GM19468 (cell line): ENCODE measurements around the gene PLEKHA1.

Source experiments
- ATAC-seq: cut with Tn5 transposase; IDR thresholded peaks from one replicate; pipeline ENCODE4 v1.9.1; 2021; ENCODE audit warnings: mild to moderate bottlenecking, moderate library complexity, moderate number of reproducible peaks; ENCODE audit not compliant: unreplicated experiment; ENCODE audit errors: extremely low read depth

The PLEKHA1 gene

DNA sequence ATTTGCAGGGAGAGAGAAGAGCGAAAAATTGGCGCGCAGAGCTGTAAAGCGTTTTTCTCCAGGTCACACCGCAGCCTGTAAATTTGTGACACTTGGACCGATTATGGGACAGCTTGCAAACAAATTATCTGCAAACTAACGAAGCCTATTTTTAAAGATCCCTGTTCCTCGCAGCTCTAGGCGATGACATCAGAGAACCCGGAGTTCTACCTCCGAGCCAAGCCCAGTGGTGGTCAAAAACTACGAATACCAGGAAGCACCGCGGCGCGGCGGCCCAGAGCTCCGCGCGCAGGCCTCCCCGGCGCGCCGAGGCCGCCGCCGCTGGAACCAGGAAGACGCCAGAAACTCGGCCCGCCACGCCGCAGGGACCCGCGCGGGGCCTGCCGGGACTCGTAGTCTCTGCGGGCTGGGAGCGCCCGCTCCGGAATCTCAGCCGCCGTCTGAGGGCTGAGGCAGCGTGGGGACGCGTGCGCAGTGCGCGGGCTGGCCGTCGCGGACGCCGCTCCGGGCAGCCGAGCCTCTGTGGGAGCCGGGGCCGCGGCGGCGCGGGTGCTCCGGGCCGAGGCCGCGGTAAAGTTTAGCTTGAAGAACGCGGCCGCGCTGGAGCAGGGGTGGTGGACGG is at the start of gene PLEKHA1:
Gene PLEKHA1 (plus strand): TSS at position 472 of the 622 bp plus-strand sequence. CDS start 18,493 bp downstream, outside the sequence.
- ATAC-seq, result peak; percentile 82

DNA sequence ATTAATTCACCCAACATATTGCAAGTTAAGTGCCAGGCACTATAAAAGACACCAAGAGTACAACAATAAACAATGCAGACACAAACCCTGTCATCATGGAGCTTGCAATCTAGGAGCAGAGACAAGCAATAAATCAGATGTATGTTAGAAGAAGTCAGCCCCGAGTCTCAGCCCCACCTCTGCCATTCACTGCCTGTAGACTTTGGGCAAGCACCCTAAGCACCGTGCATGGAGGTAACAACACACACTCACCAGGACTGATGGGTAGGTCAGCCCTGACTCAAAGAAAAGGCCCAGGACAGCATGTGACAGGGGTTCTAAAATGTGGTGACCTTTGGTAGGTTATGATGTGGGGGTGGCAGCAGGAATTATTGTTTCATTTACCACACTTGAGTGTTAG is 49.3 kb upstream of the PLEKHA1 start:
- ATAC-seq, result no peak

DNA sequence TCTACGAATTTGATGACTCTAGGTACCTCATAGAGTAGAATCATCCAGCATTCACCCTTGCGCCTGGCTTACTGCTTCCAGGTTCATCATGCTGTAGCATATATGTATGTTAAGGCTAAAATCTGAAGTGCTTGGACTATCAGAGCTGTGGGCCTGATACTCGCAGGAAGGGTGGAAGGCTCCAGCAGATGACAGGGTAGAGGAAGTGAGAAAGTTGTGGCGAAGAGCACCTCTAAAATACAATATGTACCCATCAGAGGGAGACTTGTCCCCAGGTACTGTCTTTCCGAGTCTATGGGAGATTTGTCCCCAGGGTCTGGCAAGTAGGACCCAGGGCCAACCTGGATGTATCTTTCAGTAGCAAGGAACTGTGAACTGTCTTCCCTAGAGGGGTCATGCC is 48.1 kb upstream of the PLEKHA1 start:
- no peak for ATAC-seq

DNA sequence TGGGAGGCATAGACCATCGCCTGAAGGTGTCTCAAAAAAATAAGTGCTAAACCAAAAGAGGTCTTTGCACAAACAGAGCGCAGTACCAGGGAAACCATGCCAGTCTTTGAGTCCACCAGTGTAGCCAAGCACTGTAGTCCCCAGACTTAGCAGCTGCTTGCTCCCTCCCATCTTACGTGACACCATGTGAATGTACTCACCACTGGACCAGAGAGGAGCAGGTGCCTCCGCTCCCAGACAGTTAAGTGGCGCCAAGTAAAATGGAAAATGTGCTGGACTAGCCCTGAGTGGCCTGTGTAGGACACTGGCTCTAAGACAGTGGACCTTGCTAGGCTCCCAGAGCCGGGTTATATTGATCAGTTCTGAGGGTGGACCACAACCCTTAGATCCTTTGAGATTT is 47.7 kb upstream of the PLEKHA1 start:
- no peak for ATAC-seq

DNA sequence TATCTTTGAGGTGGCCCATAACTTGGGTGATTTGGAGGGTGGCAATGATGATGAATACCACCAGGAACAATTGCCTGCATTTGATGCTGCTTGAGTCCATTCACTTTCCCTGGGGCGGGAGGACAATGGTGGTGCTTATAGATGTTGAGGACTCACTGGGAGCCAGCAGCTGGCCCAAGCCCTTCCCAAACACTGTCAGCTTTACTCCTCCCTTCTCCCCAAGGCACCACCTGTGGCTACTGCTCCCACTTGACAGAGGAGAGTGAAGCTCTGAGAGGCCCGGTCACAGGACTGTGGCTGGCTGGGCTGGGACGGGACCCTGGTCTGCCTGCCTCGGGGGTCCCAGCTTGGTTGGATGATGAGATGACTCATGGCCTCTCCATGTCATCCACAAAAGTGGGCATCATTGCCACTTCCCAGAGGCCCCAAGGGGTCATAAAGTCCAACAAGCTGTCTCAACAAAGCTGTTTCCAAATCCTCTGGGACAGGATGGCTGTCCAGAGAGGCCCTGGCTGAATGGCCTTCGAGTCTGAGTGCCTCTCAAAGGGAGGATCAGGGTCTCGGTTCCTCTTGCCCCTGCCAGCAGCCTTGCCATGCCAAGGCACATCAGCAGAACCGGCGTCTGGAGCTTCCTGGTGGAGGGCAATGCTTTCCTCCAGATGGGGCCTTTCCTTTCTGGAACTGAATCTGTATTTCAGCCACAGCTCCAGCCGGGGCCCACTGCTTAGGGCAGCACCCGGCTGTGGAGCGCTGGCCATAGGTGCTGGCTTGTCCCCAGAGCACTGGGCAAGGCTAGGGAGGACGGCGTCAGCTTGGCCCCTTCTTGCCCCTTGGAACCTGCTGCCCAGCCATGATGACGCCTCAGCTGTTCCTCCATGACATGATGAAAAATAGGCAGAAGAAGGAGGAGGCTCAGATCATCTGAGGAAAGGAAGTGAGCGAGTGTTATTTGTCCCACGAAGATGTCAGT is 47.0 kb upstream of the PLEKHA1 start:
- ATAC-seq, result no peak

DNA sequence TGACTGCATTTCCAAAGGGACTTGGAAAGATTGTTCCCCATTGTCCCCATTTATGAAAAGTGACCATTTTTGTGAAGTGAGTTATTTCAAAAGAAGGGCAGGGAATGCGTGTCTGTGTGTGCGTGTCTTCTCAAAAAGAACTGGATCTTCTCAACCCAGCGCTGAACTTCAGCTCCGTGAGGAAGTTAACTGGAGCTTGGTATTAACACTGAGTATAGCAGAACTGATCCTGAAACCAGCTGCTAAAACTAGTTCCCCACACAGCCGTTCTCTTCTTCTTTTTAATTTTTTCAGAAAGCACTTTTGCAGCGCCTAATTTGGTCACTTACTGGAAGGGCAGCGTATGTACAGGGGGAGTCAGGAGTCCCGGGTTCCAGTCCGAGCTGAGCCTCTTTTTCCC is 45.8 kb upstream of the PLEKHA1 start:
- no peak for ATAC-seq

DNA sequence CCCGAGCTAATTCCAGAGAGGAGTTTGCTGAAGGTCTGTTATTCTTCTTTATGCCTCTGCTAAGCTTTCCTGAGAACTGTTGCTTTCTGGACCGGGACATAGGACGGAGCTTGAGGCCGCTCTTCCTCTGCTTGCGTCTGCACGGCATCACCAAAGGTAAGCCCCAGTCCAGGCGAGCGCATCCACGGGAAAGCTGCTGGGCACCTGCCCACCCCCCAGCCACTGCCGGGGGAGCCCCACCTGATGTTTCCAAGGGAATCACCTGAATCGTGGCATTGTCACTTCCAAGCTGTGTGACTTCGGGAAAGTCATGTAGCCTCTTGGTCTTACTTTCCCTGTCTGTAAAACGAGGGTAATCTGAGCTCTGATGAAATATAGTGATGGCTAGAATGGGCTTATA is 45.1 kb upstream of the PLEKHA1 start:
- no peak for ATAC-seq

DNA sequence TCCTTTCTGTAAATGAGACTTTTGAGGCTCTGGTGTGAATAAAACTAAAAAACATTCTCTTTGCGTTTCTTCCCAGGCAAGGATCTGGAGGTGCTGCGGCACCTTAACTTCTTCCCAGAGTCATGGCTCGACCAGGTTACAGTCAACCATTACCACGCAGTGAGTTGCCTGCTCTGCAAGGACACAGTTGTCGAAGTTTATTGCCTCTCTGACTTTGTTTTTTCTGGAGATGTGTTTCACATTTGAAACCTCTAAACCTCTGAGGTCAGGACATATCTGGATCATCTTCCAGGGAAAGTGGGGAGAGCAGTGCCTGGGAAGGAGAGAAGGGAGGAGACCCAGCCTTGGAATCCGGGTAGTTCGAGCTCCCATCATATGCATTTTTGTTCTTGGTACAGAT is 43.4 kb upstream of the PLEKHA1 start:
- ATAC-seq, result no peak

DNA sequence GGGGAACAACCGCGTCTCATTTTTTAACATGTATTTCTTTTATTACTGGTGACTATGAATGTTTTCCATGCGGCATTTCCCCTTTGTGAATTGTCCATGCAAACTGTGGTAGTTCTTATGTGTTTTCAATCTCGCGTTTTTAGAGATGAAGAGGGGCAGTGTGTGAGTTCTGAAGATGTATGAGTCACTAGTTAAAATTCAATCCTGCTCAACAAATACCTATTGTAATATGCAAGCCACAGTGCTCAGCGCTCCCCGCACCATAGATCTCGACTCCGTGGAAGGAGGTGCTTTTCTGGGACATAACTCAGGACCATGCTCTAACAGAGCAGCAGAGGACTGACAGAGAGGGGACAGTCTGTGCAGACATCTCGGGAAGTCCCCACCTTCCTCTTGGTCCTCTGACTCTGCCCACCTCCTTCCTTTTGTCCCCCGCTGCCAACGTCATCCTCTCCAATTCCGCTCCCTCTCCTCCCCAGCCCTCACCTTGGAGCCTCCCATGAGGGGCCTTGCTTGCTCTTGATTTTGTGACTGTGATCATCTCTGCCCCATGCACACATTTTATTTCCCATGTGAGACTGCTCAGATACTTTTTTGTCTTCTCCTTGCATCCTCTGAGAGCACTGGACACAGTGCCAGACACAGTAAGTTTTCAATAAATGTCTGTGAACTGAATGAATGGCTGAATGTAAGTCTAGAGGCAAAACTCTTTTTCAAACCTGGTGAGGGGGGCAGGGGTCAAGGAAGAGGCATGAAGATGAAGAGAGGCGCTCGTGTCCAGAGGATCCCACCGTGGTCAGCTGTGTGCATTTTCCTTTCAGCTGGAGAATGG is 42.7 kb upstream of the PLEKHA1 start:
- no peak for ATAC-seq

DNA sequence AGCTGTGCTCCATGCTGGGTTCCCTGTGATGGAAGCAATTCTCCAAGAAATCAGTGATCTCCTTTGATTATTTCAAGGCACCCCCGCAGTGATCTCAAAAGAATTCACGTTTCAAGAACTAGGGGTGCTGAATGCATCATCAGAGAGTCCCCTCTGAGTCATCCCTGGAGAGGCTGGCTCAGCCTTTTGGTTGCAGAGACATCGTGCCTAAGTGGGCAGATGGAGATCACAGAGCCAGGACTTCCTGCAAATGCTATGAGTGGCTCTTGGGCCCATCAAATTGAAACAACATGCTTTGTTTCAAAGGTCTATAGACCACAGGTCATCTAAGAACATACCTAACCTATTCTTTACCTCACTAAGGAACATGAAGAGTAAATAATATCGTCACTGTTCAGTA is 41.5 kb upstream of the PLEKHA1 start:
- ATAC-seq, result no peak

DNA sequence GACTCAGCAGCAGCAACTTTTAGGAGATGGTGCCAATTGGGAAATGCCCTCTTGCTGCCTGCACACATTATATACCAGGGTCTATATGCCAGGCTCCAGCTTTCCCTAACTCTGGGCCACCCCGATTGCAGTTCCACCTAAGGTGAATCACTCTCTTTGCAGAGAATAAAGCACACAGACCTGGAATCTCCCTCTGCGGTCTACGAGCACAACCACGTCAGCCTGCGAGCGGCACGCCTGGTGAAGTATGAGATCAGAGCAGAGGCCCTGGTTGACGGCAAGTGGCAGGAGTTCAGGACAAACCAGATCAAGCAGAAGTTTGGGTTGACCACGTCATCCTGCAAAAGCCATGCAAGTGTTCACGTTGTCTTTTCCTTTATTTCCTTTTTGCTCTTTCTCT is 38.2 kb upstream of the PLEKHA1 start:
- no peak for ATAC-seq

DNA sequence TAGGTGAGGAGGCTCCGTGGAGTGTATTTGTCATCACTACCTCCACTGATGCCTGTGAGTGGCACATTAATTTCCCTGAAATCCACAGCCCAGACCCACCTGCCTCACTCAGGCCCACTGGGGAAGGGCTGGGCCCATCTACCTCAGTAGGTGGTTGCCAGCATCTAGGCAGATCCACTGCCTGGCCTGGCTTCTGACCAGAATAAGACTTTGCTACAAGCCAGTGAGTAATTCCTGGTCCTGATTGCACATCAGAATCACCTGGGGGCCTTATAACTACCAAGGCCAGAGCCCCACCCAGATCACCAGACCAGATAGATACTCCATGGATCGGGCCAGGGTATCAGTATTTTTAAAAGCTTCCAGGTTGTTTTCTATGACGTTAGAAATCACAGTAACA is 37.5 kb upstream of the PLEKHA1 start:
- no peak for ATAC-seq

DNA sequence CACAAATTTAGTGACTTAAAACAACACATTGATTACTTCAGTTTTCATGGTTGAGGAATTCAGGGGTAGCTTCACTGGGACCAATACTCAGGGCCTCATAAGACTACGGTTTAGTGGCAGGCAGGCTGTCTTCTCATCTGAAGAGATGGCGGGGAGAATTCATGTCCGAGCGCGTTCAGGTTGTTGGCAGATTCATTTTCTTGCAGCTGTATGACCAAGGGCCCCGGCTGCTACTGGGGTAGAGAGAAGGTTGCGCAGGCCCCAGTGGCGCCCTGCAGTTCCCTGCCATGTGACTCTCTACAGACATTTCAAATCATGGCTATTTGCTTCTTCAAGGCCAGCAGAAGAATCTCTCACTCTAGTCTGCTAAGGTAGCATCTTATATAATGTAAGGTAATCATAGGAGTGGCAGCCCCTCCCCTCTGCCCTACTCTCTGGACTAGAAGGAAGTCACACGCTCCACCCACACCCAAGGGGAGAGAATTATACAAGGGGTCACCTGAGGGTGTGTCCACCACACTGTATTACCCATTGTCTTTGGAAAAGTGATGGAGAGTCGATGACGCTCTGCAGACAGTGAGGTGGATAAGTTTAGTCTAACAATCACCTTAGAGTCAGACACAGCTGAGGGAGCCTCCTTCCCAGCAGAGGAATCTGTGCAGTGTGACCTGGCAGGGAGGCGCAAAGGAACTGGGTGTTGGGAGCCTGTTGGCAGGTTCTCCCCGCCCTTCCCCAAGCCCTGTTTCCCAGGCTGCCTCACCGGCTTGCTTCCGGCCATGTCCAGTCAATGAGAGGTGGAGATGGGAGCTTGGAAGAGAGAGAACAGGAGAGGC is 35.7 kb upstream of the PLEKHA1 start:
- no peak for ATAC-seq

DNA sequence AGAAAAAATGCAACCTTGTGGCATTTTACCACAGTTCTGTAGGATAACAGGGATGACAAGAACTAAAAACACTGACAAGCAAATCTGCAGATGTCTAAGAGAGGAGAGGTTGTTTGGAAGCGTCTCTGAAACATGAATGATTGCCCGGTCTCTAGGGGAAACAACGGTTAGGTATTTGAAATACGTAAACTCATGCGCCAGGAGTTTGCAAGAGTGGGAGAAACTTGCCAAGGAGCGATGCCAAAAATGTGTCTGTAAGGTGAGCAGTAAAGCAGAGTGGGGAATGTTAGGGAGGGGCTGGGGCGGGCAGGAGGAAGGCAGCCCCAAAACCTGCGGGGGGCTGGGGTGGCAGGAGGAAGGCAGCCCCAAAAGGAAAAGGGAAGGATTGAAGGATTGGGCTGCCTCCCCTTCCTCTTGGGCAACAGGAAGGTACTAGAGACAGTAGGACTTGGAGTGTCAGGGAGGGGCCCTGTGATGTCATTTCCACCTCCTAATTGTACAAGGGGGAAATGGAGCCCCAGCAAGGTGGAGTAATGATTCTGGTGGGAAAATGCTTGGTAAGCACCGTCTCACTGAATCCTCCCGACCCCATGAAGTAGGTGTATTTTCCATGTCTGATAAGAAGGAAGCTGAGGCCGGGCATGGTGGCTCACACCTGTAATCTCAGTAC is 33.2 kb upstream of the PLEKHA1 start:
- ATAC-seq, result no peak

DNA sequence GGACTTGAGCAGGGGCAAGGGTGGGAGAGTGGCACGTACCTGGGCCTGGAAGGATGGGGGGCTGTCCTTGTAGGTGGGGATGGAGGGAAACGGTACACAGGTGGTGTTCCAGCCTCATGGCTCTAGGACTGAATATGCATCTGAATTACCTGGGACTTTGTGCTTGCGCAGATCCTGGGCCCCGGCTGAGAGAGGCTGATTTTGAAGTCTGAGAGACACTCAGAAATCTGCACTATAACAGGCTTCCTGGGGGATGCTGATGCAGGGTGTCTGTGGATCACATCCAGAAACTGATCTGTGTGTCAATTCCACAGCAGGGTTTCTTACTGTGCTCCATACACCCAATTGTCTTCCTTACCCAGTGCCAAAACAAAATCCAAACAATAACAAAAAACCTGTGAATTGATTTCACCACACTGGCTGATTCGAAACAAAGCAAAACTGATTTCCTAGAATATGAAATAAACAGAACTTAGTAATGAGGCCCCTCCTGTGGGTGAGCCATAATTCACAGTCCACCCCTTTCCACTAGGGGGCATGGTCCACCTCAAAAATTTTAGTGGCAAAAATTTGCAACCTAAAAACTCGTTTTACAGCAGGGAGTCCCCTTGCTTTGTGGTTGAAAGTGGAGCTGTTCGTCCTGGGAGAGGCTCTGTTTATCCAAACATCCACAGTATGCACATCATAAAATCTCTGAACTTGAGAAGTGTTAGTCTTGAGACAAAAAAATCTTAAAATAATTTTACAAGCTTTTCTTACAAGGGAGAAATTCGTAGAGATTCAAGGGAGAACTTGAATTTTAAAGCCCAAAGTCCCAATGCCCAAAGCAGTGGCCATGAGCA is 32.0 kb upstream of the PLEKHA1 start:
- ATAC-seq, result no peak

DNA sequence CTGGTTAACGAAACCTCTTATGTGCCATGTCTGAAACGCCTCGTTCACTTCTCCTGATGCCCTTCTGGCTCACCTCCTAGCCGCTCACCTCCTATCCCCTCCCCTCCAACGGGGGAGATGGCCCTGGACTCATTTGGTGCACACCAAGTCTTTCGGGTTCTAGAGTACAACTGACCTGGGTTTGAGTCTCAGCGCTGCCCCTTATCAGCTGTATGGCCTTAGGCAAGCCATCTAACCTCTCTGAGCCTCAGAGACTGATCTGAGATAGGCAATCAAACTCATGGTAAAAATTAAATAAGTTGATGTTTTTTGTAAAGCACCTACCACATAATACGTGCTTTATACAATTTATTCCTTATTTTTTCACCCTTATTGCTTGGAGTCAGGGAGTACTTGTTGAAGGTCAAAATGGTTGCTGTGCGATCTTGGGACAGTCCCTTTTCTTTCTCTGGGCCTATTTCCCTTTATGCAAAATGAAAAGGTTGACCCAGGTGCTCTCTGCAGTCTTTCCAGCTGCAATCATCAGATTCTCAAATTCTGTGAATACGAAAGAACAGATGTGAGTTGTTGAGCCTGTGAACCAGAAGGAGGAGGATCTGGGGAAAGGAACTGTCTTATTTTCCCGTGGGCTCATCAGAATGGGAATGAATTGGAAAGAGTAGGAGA is 31.2 kb upstream of the PLEKHA1 start:
- ATAC-seq, result no peak

DNA sequence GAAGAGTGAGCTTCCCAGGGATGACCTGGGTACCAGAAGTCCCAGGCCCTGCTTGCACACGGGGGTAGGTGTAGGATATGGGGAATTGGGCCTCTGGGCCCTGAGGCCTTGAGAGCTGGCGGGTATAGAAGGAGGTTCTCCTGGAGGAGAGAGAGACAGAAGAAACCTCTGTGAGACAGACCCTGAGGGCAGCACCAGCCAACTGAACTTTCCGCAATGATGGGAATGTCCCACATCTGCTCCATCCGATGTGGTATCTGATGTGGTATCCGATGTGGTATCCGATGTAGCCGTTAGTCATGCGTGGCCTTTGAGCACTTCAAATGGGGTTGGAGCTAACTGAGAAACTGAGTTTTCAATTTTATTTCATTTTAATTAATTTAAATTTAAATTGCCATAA is 30.6 kb upstream of the PLEKHA1 start:
- ATAC-seq, result no peak

DNA sequence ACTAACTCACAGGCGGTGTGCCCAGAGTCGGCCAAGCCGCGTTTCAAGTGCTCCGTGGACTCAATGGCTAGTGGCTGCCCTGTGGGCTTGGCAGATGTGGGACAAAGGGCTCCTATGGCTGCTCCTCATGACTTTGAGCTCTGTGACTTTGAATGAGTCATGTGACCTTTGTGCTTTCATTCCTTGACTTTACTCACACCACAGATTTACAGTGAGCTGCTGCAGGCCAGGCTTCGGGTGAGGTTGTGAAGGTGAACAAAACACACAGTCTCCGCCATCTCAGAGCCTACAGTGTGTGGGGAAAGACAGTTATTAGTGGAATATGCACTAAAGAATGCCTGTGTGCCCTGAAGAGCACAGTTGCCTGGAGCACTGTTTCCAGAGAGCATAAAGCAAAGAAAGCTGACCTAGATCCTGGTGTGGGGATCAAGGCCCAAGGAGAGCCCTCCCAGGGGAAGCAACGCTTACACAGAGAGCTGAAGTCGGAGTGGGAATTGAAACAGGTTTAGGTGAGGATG is 29.7 kb upstream of the PLEKHA1 start:
- ATAC-seq, result no peak
